Measurements from ENCODE around the gene METTL15. TPM values are rescaled to one million over a fixed set of nuclear protein-coding genes. Genes with fewer than 3 reads are reported as not detected.
A peak's percentile ranks its signal among the peaks of the same experiment; 100 is the strongest.

METTL15 gene
- total RNA-seq, 1 donor from 2014 or later, result 14.7 TPM

DNA sequence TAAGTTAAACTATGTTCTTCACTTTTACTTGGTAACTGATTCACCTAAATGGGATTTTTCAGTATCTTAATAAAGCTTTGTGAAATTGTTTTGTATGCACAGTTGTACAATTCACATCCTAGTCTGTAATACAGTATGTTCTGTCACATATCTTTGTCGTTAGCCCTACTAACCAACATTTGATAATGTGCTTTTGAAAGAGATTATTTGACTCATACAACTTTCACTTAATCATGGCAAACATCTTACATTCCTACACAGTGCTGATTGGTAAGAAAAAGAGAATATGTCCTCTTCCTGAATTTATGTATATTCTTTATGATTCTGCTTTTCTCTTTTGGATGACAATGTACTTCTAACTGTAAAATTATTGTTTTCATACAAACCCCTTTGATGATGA, 234.5 kb downstream of the METTL15 start:
- Histone ChIP-seq H3K4me3 (no peak overlapping the region), H3K36me3 (no peaks in the 10 kb centered on the region), H3K4me1 (no peaks in the 10 kb centered on the region), H3K27ac (no peak overlapping the region), H3K9me3 (peaks cover 5% of the 10 kb centered on the region), H3K27me3 (no peaks in the 10 kb centered on the region)
- intact Hi-C loops (cut with DNase I), result no loop called here
- TF ChIP-seq POLR2A (IDR thresholded peaks at IDR 0.05), result no peak
- TF ChIP-seq, protein P1, sequence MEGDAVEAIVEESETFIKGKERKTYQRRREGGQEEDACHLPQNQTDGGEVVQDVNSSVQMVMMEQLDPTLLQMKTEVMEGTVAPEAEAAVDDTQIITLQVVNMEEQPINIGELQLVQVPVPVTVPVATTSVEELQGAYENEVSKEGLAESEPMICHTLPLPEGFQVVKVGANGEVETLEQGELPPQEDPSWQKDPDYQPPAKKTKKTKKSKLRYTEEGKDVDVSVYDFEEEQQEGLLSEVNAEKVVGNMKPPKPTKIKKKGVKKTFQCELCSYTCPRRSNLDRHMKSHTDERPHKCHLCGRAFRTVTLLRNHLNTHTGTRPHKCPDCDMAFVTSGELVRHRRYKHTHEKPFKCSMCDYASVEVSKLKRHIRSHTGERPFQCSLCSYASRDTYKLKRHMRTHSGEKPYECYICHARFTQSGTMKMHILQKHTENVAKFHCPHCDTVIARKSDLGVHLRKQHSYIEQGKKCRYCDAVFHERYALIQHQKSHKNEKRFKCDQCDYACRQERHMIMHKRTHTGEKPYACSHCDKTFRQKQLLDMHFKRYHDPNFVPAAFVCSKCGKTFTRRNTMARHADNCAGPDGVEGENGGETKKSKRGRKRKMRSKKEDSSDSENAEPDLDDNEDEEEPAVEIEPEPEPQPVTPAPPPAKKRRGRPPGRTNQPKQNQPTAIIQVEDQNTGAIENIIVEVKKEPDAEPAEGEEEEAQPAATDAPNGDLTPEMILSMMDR (IDR thresholded peaks at IDR 0.05), result no peak
- TF ChIP-seq POLR2AphosphoS5 (IDR thresholded peaks at IDR 0.05; ENCODE audit: insufficient read depth in 1 of 2, low read depth in 1 of 2), result no peak
- DNase-seq (ENCODE audit: extremely low spot score in 2 of 2), result no peak

DNA sequence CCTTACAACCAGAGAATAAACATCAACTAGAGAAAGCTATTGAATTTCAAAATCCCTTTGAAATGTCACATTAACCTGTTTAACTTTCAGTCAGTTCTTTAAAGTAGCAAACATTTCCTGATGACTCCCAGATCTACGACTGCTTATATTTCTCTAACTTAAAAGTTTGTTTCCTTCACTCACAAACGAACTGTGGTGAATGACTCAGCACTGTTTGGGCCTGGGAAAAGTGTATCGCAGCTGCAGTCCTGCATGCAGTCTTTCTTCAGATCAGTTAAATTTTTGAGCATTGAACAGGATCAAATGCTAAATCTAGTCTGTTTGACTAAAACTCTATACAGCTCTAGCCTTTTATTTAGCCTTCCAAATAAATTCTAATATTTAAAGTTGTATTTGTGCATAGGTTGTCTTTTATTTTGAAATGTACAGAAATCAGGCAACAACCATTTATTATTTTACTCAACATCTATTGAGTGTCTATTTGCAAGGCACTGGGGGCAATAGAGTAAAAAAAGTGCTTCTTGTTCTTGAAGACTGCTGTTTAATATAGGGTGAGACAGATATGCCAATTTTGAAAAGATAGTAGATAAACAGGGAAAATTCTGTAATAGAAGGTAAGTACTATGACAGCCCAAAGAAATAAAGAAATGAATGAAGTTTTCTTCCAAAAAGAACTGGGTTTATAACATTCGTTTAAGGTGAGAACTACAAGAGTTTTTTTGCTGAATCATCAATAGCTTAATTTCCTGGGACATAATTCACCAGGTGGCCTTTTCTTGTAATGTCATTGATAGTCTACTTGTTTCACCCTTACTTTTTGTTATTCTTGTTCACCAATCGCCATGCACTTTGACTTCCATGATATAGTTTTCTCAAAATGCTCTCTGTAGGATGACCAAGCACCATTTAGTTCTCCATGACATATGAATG, 235.4 kb downstream of the METTL15 start:
- Histone ChIP-seq H3K27ac (peak overlapping the region; percentile 17), H3K9me3 (peaks cover 5% of the 10 kb centered on the region), H3K27me3 (no peaks in the 10 kb centered on the region), H3K4me3 (no peak overlapping the region), H3K4me1 (no peaks in the 10 kb centered on the region), H3K36me3 (no peaks in the 10 kb centered on the region)
- intact Hi-C loops (cut with DNase I), result no loop called here
- no peak for DNase-seq (ENCODE audit: extremely low spot score in 2 of 2)
- TF ChIP-seq, protein P1 (IDR thresholded peaks at IDR 0.05), result no peak
- peak in 1 of 2 donors; percentile 8 for TF ChIP-seq POLR2AphosphoS5 (IDR thresholded peaks at IDR 0.05; ENCODE audit: insufficient read depth in 1 of 2, low read depth in 1 of 2)

DNA sequence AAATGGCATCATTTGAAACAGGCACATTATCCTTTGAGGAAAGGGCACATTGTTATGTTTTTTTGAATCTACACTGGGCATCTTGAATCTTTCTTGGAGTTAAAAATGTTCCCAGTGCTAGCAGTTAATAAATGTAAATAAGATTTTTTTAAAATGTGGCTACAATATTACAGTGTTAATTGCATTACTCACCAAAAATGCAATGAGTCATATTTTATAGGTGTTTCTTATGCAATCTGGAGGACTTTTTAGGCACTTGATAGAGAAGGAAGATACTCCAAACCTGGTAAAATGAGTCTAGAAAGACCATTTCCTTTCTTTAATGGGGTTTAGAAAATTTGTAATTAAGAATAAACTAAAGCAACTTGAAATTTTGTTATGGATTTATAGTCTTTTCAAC, 238.0 kb downstream of the METTL15 start:
- H3K4me3 ChIP-seq, result no peak overlapping the region
- no peaks in the 10 kb centered on the region for H3K27me3 ChIP-seq
- no peaks in the 10 kb centered on the region for H3K9me3 ChIP-seq
- H3K4me1 ChIP-seq, result no peaks in the 10 kb centered on the region
- H3K36me3 ChIP-seq, result no peaks in the 10 kb centered on the region
- H3K27ac ChIP-seq, result no peak overlapping the region
- TF ChIP-seq POLR2A (IDR thresholded peaks at IDR 0.05) (no peak), POLR2AphosphoS5 (IDR thresholded peaks at IDR 0.05; ENCODE audit: insufficient read depth in 1 of 2, low read depth in 1 of 2) (no peak)
- TF ChIP-seq, protein P1 (IDR thresholded peaks at IDR 0.05), result no peak
- no peak for DNase-seq (ENCODE audit: extremely low spot score in 2 of 2)
- intact Hi-C loops (cut with DNase I), result no loop called here

GRCh38 chr11:28346721-28347120, 238.5 kb downstream of the METTL15 start:
- H3K4me1 ChIP-seq, result no peaks in the 10 kb centered on the region
- H3K4me3 ChIP-seq, result no peak overlapping the region
- intact Hi-C loops (cut with DNase I), result no loop called here
- H3K9me3 ChIP-seq, result no peaks in the 10 kb centered on the region
- no peak for DNase-seq (ENCODE audit: extremely low spot score in 2 of 2)
- no peaks in the 10 kb centered on the region for H3K36me3 ChIP-seq
- no peak for TF ChIP-seq POLR2AphosphoS5 (IDR thresholded peaks at IDR 0.05; ENCODE audit: insufficient read depth in 1 of 2, low read depth in 1 of 2)
- TF ChIP-seq POLR2A (IDR thresholded peaks at IDR 0.05), result no peak
- TF ChIP-seq, protein P1 (IDR thresholded peaks at IDR 0.05), result no peak
- no peaks in the 10 kb centered on the region for H3K27me3 ChIP-seq
- H3K27ac ChIP-seq, result no peak overlapping the region

- intact Hi-C loops (cut with DNase I), result no loop called here
- Histone ChIP-seq H3K4me3 (no peak overlapping the region), H3K27ac (no peak overlapping the region), H3K4me1 (no peaks in the 10 kb centered on the region), H3K27me3 (no peaks in the 10 kb centered on the region), H3K36me3 (no peaks in the 10 kb centered on the region), H3K9me3 (no peaks in the 10 kb centered on the region)
- TF ChIP-seq POLR2A (IDR thresholded peaks at IDR 0.05), result no peak
- no peak for TF ChIP-seq POLR2AphosphoS5 (IDR thresholded peaks at IDR 0.05; ENCODE audit: insufficient read depth in 1 of 2, low read depth in 1 of 2)
- TF ChIP-seq, protein P1 (IDR thresholded peaks at IDR 0.05), result no peak
- DNase-seq (ENCODE audit: extremely low spot score in 2 of 2), result no peak
Measured at GRCh38 chr11:28347371-28347770, 239.2 kb downstream of the METTL15 start.

Data from vagina (tissue), 2 donors.